Heart left ventricle (tissue), 16 donors: ENCODE measurements around the gene MINDY4. TPM values are rescaled to one million over a fixed set of nuclear protein-coding genes. Genes with fewer than 3 reads are reported as not detected.

Experiments
- ATAC-seq, 4 donors: fragments of 200-7000 bp; cut with Tn5 transposase; one replicate each; pipeline ENCODE4 v1.9.1; 2020 to 2022; ENCODE audit warnings: moderate library complexity in 4 of 4, mild to moderate bottlenecking in 3 of 4, moderate number of reproducible peaks in 1 of 4
- DNase-seq, 5 donors: peaks; one replicate each; pipeline ENCODE4 v3.0.0-alpha.2; 2020
- H3K27ac ChIP-seq, 12 donors: fragments of 200-600 bp; sonication (generic) in 4 of 12; one replicate each; pipeline versions ENCODE4 v1.5.0 to v1.8.0; 2016 to 2022; ENCODE audit warnings: mild to moderate bottlenecking in 2 of 12
- H3K27me3 ChIP-seq, 9 donors: fragments of 200-600 bp; sonication (generic) in 2 of 9; one replicate each; pipeline versions ENCODE4 v1.5.1 to v1.8.0; 2016 to 2022; ENCODE audit warnings: mild to moderate bottlenecking in 3 of 9
- H3K36me3 ChIP-seq, 9 donors: fragments of 200-600 bp; sonication (generic) in 2 of 9; one replicate each; pipeline versions ENCODE4 v1.5.0 to v1.8.0; 2018 to 2022; ENCODE audit warnings: mild to moderate bottlenecking in 2 of 9
- H3K4me1 ChIP-seq, 12 donors: fragments of 200-600 bp; sonication (generic) in 4 of 12; one replicate each; pipeline versions ENCODE4 v1.5.0 to v1.8.0; 2016 to 2022; ENCODE audit warnings: mild to moderate bottlenecking in 3 of 12
- H3K4me3 ChIP-seq, 12 donors: fragments of 200-600 bp; sonication (generic) in 4 of 12; one replicate each; pipeline versions ENCODE4 v1.5.0 to v1.8.0; 2017 to 2022; ENCODE audit warnings: mild to moderate bottlenecking in 9 of 12, moderate library complexity in 4 of 12
- H3K9me3 ChIP-seq, 12 donors: fragments of 200-600 bp; sonication (generic) in 4 of 12; one replicate each; pipeline versions ENCODE4 v1.5.0 to v1.8.0; 2016 to 2022; ENCODE audit warnings: mild to moderate bottlenecking in 1 of 12
- CTCF ChIP-seq, 12 donors: fragments of 200-600 bp; sonication (generic) in 4 of 12; IDR thresholded peaks; one replicate each; pipeline versions ENCODE4 v1.5.0 to v1.8.0; 2018 to 2022; ENCODE audit warnings: antibody characterized with exemption in 12 of 12, mild to moderate bottlenecking in 5 of 12
- POLR2A ChIP-seq, 2 donors: fragments of 450-650 bp; IDR thresholded peaks; one replicate each; pipeline ENCODE4 v1.6.1; 2017; ENCODE audit warnings: antibody characterized with exemption in 2 of 2, mild to moderate bottlenecking in 2 of 2, moderate library complexity in 2 of 2
- WGBS, 4 donors: extraction: QIAGEN DNeasy Blood & Tissue Kit in 2 of 4; methylation state at CpG; one replicate each; pipeline versions ENCODE4 v1.1.5 to v1.1.7; 2013 to 2018; 5-methylcytosine and 5-hydroxymethylcytosine counted together
- intact Hi-C, 10 donors: fragments of 100-400 bp; cut with DNase I; formaldehyde crosslinking; loops; one replicate each; pipeline versions ENCODE4 v1.11.1 to v1.14.2; 2022
- polyA plus RNA-seq, 2 donors: library from polyadenylated mRNA; stranded (reverse); fragments of 200-250 nt; gene quantifications; one replicate each; pipeline ENCODE4 v1.2.3, GENCODE V29; 2013
- total RNA-seq, 9 donors: library from RNA; depleted of rRNA in 2 of 9; stranded (reverse); fragments of >200 nt in 2 of 9; fragmentation: NEBNext Ultra II Directional in 3 of 9; extraction: Animal tissue kit (Norgen Biotek cat#: 25700) in 3 of 9; gene quantifications; one replicate each; pipeline versions ENCODE4 v1.1.0 to v1.2.4, GENCODE V29; 2016 to 2023
- donor health status: ischemic (EF 13 %, LVEDD 7.1; RV severe dilation, severe dysfunction).
- donor health status: healthy with polysubstance abuse.
- donor health status: DM: no; HTN: yes; CAD: no.
- donor health status: DM: no; HTN: no; CAD: no.
- donor health status: ischemic (EF 25% LVEDD 6.9; RV normal size, moderate dysfunction).
- donor health status: ischemic (EF 25% LVEDD 5.7; RV mildly dilated, moderate dysfunction).
- donor health status: healthy.
- donor health status: DM: yes; HTN: yes; CAD: no.
- donor health status: ischemic (EF 35%, LVEDD 5.7; RV mildly dilated, moderate dysfunction).
- donor health status: nonischemic (EF 11% LVEDD 7.7; RV severe dilation, severe dysfunction).
- donor health status: DM: yes; HTN: yes; CAD: no.
- donor health status: PGD.
- donor health status: ischemic (EF 29% LVEDD 5.4; RV normal size, mild dysfunction).
- donor health status: nonischemic (EF 23%, LVEDD 6.1; RV moderate dilation, normal function).

Gene MINDY4
- total and polyA plus RNA-seq, 11 donors: 1.3 to 6.0 (median 2.9) TPM

- Histone ChIP-seq H3K4me1 (peaks cover 8 to 99% (median 73%) of the 10 kb centered on the region in 12 donors), H3K4me3 (peak overlapping the region; percentile 12 to 82 (median 60)), H3K36me3 (no peaks in the 10 kb centered on the region), H3K27ac (peak overlapping the region; percentile 73 to 94 (median 82)), H3K27me3 (no peaks in the 10 kb centered on the region), H3K9me3 (no peaks in the 10 kb centered on the region)
- TF ChIP-seq POLR2A (IDR thresholded peaks at IDR 0.05) (no peak), CTCF (IDR thresholded peaks at IDR 0.05) (peak in 2 of 12 donors; percentile 8 to 9)
- DNase-seq (peak in 1 of 5 donors; percentile 45), ATAC-seq (no peak)
- 55 to 68% (median 60%) methylated on average over 13 to 16 of the region's 16 CpGs for WGBS, 4 donors
- intact Hi-C loops: loop anchor here in 4 of 10 donors (5.0 to 10.0 kb wide), 2 partner anchors 97 to 99 kb away; no protein-coding TSS in a partner anchor
Measured at GRCh38 chr7:30913821-30914515, 142.8 kb downstream of the MINDY4 start.

- peak in 2 of 5 donors; percentile 59 to 63 for DNase-seq
- Histone ChIP-seq H3K4me1 (peaks cover 9 to 100% (median 75%) of the 10 kb centered on the region in 12 donors), H3K27ac (peak overlapping the region; percentile 7 to 94 (median 82)), H3K9me3 (no peaks in the 10 kb centered on the region), H3K36me3 (no peaks in the 10 kb centered on the region), H3K27me3 (no peaks in the 10 kb centered on the region), H3K4me3 (peak overlapping the region; percentile 12 to 82 (median 60))
- intact Hi-C loops: loop anchor here in 4 of 10 donors (5.0 to 10.0 kb wide), 2 partner anchors 97 to 100 kb away; no protein-coding TSS in a partner anchor
- peak in 3 of 4 donors; percentile 16 to 21 (median 18) for ATAC-seq
- TF ChIP-seq CTCF (IDR thresholded peaks at IDR 0.05) (no peak), POLR2A (IDR thresholded peaks at IDR 0.05) (no peak)
- WGBS, 4 donors: 22 to 29% (median 26%) methylated on average over 1 to 4 of the region's 4 CpGs
Measured at GRCh38 chr7:30914596-30914995, 143.4 kb downstream of the MINDY4 start.

GRCh38 chr7:30915005-30915601 lies 143.9 kb downstream of the MINDY4 start:
- intact Hi-C loops: loop anchor here in 3 of 10 donors (5.0 to 10.0 kb wide), 2 partner anchors 98 to 100 kb away; no protein-coding TSS in a partner anchor
- Histone ChIP-seq H3K27ac (peak overlapping the region; percentile 7 to 94 (median 82)), H3K4me3 (peak overlapping the region; percentile 12 to 82 (median 60)), H3K9me3 (no peaks in the 10 kb centered on the region), H3K36me3 (no peaks in the 10 kb centered on the region), H3K4me1 (peaks cover 12 to 100% (median 76%) of the 10 kb centered on the region in 12 donors), H3K27me3 (no peaks in the 10 kb centered on the region)
- ATAC-seq (peak in 3 of 4 donors; percentile 4 to 49 (median 23)), DNase-seq (peak in 2 of 5 donors; percentile 61)
- TF ChIP-seq CTCF (IDR thresholded peaks at IDR 0.05) (no peak), POLR2A (IDR thresholded peaks at IDR 0.05) (no peak)
- WGBS, 4 donors: 26 to 35% (median 31%) methylated on average over 11 of the region's 11 CpGs

GRCh38 chr7:30915751-30916150 lies 144.5 kb downstream of the MINDY4 start:
- 41 to 51% (median 46%) methylated on average over 5 to 6 of the region's 6 CpGs for WGBS, 4 donors
- H3K4me3 ChIP-seq: peak overlapping the region in 11 of 12 donors; percentile 12 to 82 (median 63)
- TF ChIP-seq POLR2A (IDR thresholded peaks at IDR 0.05): no peak
- TF ChIP-seq CTCF (IDR thresholded peaks at IDR 0.05): no peak
- H3K36me3 ChIP-seq: no peaks in the 10 kb centered on the region
- H3K27me3 ChIP-seq: no peaks in the 10 kb centered on the region
- peaks cover 12 to 100% (median 77%) of the 10 kb centered on the region in 12 donors for H3K4me1 ChIP-seq
- ATAC-seq (no peak), DNase-seq (peak in 2 of 5 donors; percentile 21 to 40)
- intact Hi-C loops: loop anchor here in 3 of 10 donors (5.0 to 10.0 kb wide), 2 partner anchors 98 to 101 kb away; no protein-coding TSS in a partner anchor
- H3K27ac ChIP-seq: peak overlapping the region; percentile 7 to 94 (median 82)
- H3K9me3 ChIP-seq: no peaks in the 10 kb centered on the region
